Astrocyte (in vitro differentiated cells and primary cell): Measurements from ENCODE around the gene TRAM2. TPM values are rescaled to one million over a fixed set of nuclear protein-coding genes. Genes with fewer than 3 reads are reported as not detected.

Source experiments
- DNase-seq: peaks from one replicate; pipeline ENCODE4 v3.0.0-alpha.2; 2010; ENCODE audit warnings: low read depth
- FAIRE-seq: peaks from 2 replicates; lab custom pipeline; 2011; peaks lifted over from hg19 to GRCh38; lab: Jason Lieb, UNC
- H2AFZ ChIP-seq: 2 replicates; pipeline ENCODE4 v1.6.0; 2012; ENCODE audit warnings: low read depth, low read length, inconsistent platforms
- H3K27ac ChIP-seq: 2 replicates; pipeline ENCODE4 v1.5.1; 2011; ENCODE audit warnings: low read depth, low read length, inconsistent platforms
- H3K27me3 ChIP-seq: 2 replicates; pipeline ENCODE4 v1.6.0; 2011; ENCODE audit warnings: low read length, inconsistent platforms; ENCODE audit not compliant: insufficient read depth
- H3K36me3 ChIP-seq: 2 replicates; pipeline ENCODE4 v1.5.1; 2011; ENCODE audit warnings: low read length, inconsistent platforms; ENCODE audit not compliant: insufficient read depth
- H3K4me1 ChIP-seq: 2 replicates; pipeline ENCODE4 v1.5.1; 2011; ENCODE audit warnings: low read length, inconsistent platforms; ENCODE audit not compliant: insufficient read depth
- H3K4me2 ChIP-seq: 2 replicates; pipeline ENCODE4 v1.6.0; 2012; ENCODE audit warnings: low read length, inconsistent platforms
- H3K4me3 ChIP-seq: 2 replicates; pipeline ENCODE4 v1.5.1; 2011; ENCODE audit warnings: low read depth, mild to moderate bottlenecking, low read length, inconsistent platforms; ENCODE audit not compliant: insufficient read depth
- H3K79me2 ChIP-seq: 2 replicates; pipeline ENCODE4 v1.6.0; 2012; ENCODE audit warnings: mild to moderate bottlenecking, low read length, inconsistent platforms; ENCODE audit not compliant: insufficient read depth
- H3K9ac ChIP-seq: 2 replicates; pipeline ENCODE4 v1.6.0; 2012; ENCODE audit warnings: mild to moderate bottlenecking, low read length, inconsistent platforms
- H3K9me3 ChIP-seq: 2 replicates; pipeline ENCODE4 v1.5.1; 2012; ENCODE audit warnings: low read depth, mild to moderate bottlenecking, low read length, inconsistent platforms; ENCODE audit not compliant: insufficient read depth
- H4K20me1 ChIP-seq: 2 replicates; pipeline ENCODE4 v1.6.0; 2012; ENCODE audit warnings: low read length, inconsistent platforms; ENCODE audit not compliant: insufficient read depth
- H3K27ac Mint-ChIP-seq: one replicate; pipeline ENCODE4 v1.8.0; 2021; ENCODE audit warnings: mild to moderate bottlenecking, mixed read lengths; ENCODE audit not compliant: unreplicated experiment
- H3K27me3 Mint-ChIP-seq: one replicate; pipeline ENCODE4 v1.8.0; 2021; ENCODE audit warnings: low read depth, mixed read lengths; ENCODE audit not compliant: unreplicated experiment
- H3K36me3 Mint-ChIP-seq: one replicate; pipeline ENCODE4 v1.8.0; 2021; ENCODE audit warnings: low read depth, mixed read lengths; ENCODE audit not compliant: unreplicated experiment
- H3K4me1 Mint-ChIP-seq: one replicate; pipeline ENCODE4 v1.8.0; 2021; ENCODE audit warnings: low read depth, mixed read lengths; ENCODE audit not compliant: unreplicated experiment
- H3K4me3 Mint-ChIP-seq: one replicate; pipeline ENCODE4 v1.8.0; 2021; ENCODE audit warnings: mild to moderate bottlenecking, moderate library complexity, mixed read lengths; ENCODE audit not compliant: unreplicated experiment
- H3K9me3 Mint-ChIP-seq: one replicate; pipeline ENCODE4 v1.8.0; 2021; ENCODE audit warnings: mild to moderate bottlenecking, mixed read lengths; ENCODE audit not compliant: unreplicated experiment
- EZH2 ChIP-seq: IDR thresholded peaks from 2 replicates; pipeline ENCODE4 v1.6.1; 2012; ENCODE audit warnings: mild to moderate bottlenecking, low read length, inconsistent platforms; ENCODE audit not compliant: insufficient read depth
- total RNA-seq: library from RNA; stranded (reverse); gene quantifications from 2 replicates; pipeline ENCODE4 v1.2.1, GENCODE V29; 2021
- TF ChIP-seq, protein P1 (sequence below): IDR thresholded peaks from 2 replicates; pipeline ENCODE4 v1.5.1; 2011; ENCODE audit warnings: low read depth, mild to moderate bottlenecking, inconsistent platforms, low read length, moderate library complexity; ENCODE audit not compliant: insufficient read depth

Gene TRAM2
- total RNA-seq, 1 donor from 2014 or later: 93.4 TPM

DNA sequence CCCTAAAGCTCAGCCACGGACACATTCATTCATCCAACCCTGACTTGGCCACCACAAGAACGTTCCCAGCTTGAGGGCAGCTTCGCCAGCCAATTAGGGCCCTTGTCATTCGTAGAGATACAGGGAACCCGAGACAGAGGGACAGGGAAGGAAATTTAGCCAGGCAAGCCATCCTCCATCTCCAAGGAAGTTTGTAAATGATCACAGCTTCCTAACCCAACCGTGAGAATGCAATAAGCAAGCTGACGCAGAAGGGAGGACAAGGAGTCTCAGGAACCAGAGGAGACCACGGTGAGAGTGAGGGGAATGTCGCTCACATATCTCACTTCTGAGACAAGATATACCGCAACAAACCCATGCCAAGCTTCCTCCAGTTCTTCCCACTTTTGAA, 1.4 kb downstream of the TRAM2 start:
- Mint-ChIP-seq H3K27ac (peak overlapping the region; percentile 63), H3K9me3 (peaks cover 5% of the 10 kb centered on the region), H3K4me1 (peaks cover 44% of the 10 kb centered on the region), H3K27me3 (no peaks in the 10 kb centered on the region), H3K4me3 (peak overlapping the region; percentile 87), H3K36me3 (peaks cover 13% of the 10 kb centered on the region)
- H3K27ac ChIP-seq: peak overlapping the region; percentile 70
- TF ChIP-seq, protein P1, sequence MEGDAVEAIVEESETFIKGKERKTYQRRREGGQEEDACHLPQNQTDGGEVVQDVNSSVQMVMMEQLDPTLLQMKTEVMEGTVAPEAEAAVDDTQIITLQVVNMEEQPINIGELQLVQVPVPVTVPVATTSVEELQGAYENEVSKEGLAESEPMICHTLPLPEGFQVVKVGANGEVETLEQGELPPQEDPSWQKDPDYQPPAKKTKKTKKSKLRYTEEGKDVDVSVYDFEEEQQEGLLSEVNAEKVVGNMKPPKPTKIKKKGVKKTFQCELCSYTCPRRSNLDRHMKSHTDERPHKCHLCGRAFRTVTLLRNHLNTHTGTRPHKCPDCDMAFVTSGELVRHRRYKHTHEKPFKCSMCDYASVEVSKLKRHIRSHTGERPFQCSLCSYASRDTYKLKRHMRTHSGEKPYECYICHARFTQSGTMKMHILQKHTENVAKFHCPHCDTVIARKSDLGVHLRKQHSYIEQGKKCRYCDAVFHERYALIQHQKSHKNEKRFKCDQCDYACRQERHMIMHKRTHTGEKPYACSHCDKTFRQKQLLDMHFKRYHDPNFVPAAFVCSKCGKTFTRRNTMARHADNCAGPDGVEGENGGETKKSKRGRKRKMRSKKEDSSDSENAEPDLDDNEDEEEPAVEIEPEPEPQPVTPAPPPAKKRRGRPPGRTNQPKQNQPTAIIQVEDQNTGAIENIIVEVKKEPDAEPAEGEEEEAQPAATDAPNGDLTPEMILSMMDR: no peak
- TF ChIP-seq EZH2: no peak
- no peaks in the 10 kb centered on the region for H3K27me3 ChIP-seq
- H3K9ac ChIP-seq: peak overlapping the region; percentile 89
- peak overlapping the region; percentile 95 for H3K4me2 ChIP-seq
- H3K9me3 ChIP-seq: no peaks in the 10 kb centered on the region
- peaks cover 73% of the 10 kb centered on the region for H3K79me2 ChIP-seq
- H2AFZ ChIP-seq: no peak overlapping the region
- H4K20me1 ChIP-seq: peaks cover 55% of the 10 kb centered on the region
- H3K4me1 ChIP-seq: peaks cover 53% of the 10 kb centered on the region
- peak overlapping the region; percentile 93 for H3K4me3 ChIP-seq
- no peak for FAIRE-seq
- no peak for DNase-seq
- peaks cover 6% of the 10 kb centered on the region for H3K36me3 ChIP-seq

DNA sequence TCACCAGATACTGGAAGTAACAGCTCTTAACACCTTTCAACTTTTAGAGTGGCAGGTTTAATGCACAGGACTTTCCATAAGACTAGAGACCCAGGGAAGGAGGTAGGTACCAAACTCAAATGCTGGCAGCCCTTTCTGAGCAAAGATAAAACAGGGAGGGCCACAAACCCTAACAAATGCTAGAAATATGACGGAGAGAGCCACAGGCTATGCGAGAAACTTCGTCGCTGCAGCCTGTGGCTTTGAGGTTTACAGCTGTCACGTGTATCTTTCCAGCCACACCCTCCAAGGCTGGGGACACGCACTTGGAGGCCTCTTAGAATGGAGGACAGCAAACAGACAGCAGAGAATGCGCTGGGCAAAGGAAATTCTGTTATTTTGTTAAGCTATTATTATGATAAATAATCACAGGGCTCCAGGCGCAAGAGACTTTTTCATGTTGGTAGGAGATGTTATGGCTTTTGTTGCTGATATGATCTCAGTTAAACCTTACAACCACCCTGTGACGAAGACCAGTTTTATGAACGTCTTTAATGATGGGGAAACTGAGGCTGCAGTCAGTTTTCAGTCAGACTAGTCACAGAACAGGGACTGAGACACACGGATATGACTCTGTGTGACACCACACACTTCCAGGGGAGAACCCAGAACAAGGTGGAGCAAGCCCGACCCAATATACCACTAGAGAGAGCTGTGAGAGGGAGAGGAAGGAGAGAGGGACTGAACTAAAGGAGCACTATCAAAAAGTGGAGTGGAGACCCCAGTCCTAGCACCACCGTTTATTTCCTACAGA, 2.0 kb downstream of the TRAM2 start:
- Histone ChIP-seq H3K27ac (peak overlapping the region; percentile 70), H3K9ac (peak overlapping the region; percentile 89), H3K4me2 (peak overlapping the region; percentile 95), H3K79me2 (peaks cover 78% of the 10 kb centered on the region), H3K4me1 (peaks cover 59% of the 10 kb centered on the region), H3K4me3 (peak overlapping the region; percentile 93), H3K9me3 (no peaks in the 10 kb centered on the region), H3K36me3 (peaks cover 6% of the 10 kb centered on the region), H3K27me3 (no peaks in the 10 kb centered on the region), H4K20me1 (peaks cover 61% of the 10 kb centered on the region), H2AFZ (no peak overlapping the region)
- FAIRE-seq: no peak
- peak overlapping the region; percentile 87 for H3K4me3 Mint-ChIP-seq
- no peak for DNase-seq
- H3K4me1 Mint-ChIP-seq: peaks cover 50% of the 10 kb centered on the region
- H3K36me3 Mint-ChIP-seq: peaks cover 10% of the 10 kb centered on the region
- TF ChIP-seq, protein P1: no peak
- TF ChIP-seq EZH2: no peak
- H3K9me3 Mint-ChIP-seq: peaks cover 5% of the 10 kb centered on the region
- peak overlapping the region; percentile 85 for H3K27ac Mint-ChIP-seq
- H3K27me3 Mint-ChIP-seq: no peaks in the 10 kb centered on the region

DNA sequence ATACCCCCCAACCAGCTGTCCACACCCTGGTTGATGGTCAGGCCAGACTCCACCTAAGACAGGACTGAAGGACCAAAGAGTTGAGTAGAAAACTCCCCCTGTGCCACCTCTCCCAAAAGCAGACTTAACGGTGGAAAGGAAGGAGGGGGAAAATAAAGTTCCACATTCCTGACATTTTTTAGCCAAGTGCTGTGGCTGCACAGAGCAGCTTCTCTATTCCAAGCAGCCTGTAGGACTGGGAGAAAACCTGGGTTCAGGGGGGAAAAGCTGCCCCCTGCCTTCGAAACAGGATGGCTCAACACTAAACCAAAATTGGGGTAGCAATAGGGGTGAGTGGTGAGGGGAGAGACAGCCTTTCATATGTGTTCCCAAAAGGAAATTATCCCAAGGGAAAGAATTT, 3.6 kb downstream of the TRAM2 start:
- Mint-ChIP-seq H3K27ac (peak overlapping the region; percentile 79), H3K9me3 (no peaks in the 10 kb centered on the region), H3K4me1 (peaks cover 59% of the 10 kb centered on the region), H3K27me3 (no peaks in the 10 kb centered on the region), H3K4me3 (peak overlapping the region; percentile 87), H3K36me3 (peaks cover 8% of the 10 kb centered on the region)
- H3K27me3 ChIP-seq: no peaks in the 10 kb centered on the region
- peak overlapping the region; percentile 89 for H3K9ac ChIP-seq
- no peak for DNase-seq
- peaks cover 95% of the 10 kb centered on the region for H3K79me2 ChIP-seq
- peak overlapping the region; percentile 70 for H3K27ac ChIP-seq
- peaks cover 73% of the 10 kb centered on the region for H4K20me1 ChIP-seq
- H2AFZ ChIP-seq: no peak overlapping the region
- H3K36me3 ChIP-seq: peaks cover 6% of the 10 kb centered on the region
- peak overlapping the region; percentile 95 for H3K4me2 ChIP-seq
- peak overlapping the region; percentile 93 for H3K4me3 ChIP-seq
- peaks cover 68% of the 10 kb centered on the region for H3K4me1 ChIP-seq
- TF ChIP-seq, protein P1: no peak
- no peak for TF ChIP-seq EZH2
- no peak for FAIRE-seq
- no peaks in the 10 kb centered on the region for H3K9me3 ChIP-seq
